SH-SY5Y (cell line): Measurements from ENCODE around the gene PCDH9.

Experiments
- GATA2 ChIP-seq: IDR thresholded peaks from 2 replicates; pipeline ENCODE4 v1.6.1; 2011; ENCODE audit warnings: mild to moderate bottlenecking, low read depth, low read length
- GATA3 ChIP-seq: IDR thresholded peaks from 2 replicates; pipeline ENCODE4 v1.6.1; 2011; ENCODE audit warnings: low read depth, mild to moderate bottlenecking, low read length, moderate library complexity

- TF ChIP-seq GATA3 = no peak
- TF ChIP-seq GATA2 = no peak
Observed at GRCh38 chr13:67219113-67219512, 11.0 kb downstream of the PCDH9 start.
